Muscle of leg (tissue), 11 donors: ENCODE data around the gene FAM89B. TPM values are rescaled to one million over a fixed set of nuclear protein-coding genes. Genes with fewer than 3 reads are reported as not detected.

Experiments
- DNase-seq: peaks from one replicate; pipeline ENCODE4 v3.0.0; 2013
- H3K27ac ChIP-seq: one replicate; pipeline ENCODE4 v1.5.1; 2013; ENCODE audit warnings: mild to moderate bottlenecking, low read length, control low read depth
- H3K27me3 ChIP-seq: one replicate; pipeline ENCODE4 v1.6.1; 2013; ENCODE audit warnings: low read length; ENCODE audit not compliant: control insufficient read depth, insufficient read depth
- H3K36me3 ChIP-seq: one replicate; pipeline ENCODE4 v1.6.1; 2013; ENCODE audit warnings: low read length; ENCODE audit not compliant: control insufficient read depth, insufficient read depth
- H3K4me1 ChIP-seq: one replicate; pipeline ENCODE4 v1.6.1; 2013; ENCODE audit warnings: low read length; ENCODE audit not compliant: control insufficient read depth, insufficient read depth
- H3K4me3 ChIP-seq: one replicate; pipeline ENCODE4 v1.5.1; 2013; ENCODE audit warnings: low read length, control low read depth
- H3K9me3 ChIP-seq: replicated peaks from 2 replicates; pipeline ENCODE4 v1.6.1; 2013; ENCODE audit warnings: low read depth, low read length; ENCODE audit not compliant: control insufficient read depth
- WGBS: methylation state at CpG from one replicate; pipeline ENCODE4 v1.1.5; 2013; ENCODE audit warnings: missing lambda C conversion rate; ENCODE audit not compliant: insufficient coverage; 5-methylcytosine and 5-hydroxymethylcytosine counted together
- polyA plus RNA-seq, 8 donors: library from polyadenylated mRNA; unstranded; fragments of 120-200 nt; gene quantifications; one replicate each; pipeline versions ENCODE4 v1.2.1 to v1.2.3, GENCODE V29; 2013; ENCODE audit warnings: inconsistent platforms in 1 of 8, low replicate concordance in 1 of 8; ENCODE audit not compliant: insufficient read length in 8 of 8, insufficient read depth in 1 of 8
- total RNA-seq: library from RNA; stranded (reverse); fragments of 120-200 nt; gene quantifications from one replicate; pipeline ENCODE4 v1.2.4, GENCODE V29; 2013

FAM89B gene
- total and polyA plus RNA-seq, 9 donors = 32.5 to 53.2 (median 43.9) TPM

DNA sequence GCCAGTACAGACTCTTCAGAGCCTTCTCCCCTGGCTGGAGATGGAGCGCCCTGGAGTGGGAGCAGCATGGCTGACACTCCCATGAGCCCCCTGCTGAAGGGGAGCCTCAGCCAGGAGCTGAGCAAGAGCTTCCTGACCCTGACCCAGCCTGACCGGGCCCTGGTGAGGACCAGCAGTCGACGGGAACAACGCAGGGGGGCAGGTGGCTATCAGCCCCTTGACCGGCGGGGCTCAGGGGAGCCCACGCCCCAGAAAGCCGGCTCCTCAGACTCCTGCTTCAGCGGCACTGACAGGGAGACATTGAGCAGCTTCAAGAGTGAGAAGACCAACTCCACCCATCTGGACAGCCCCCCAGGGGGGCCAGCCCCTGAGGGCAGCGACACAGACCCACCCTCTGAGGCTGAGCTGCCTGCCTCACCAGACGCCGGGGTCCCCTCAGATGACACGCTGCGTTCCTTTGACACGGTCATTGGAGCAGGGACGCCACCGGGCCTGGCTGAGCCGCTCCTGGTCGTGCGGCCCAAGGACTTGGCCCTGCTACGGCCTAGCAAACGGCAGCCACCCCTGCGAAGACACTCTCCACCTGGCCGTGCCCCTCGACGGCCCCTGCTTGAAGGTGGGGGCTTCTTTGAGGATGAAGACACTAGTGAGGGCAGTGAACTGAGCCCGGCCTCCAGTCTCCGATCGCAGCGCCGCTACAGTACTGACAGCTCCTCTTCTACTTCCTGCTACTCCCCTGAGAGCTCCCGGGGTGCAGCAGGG is 45.8 kb downstream of the FAM89B start:
- Histone ChIP-seq H3K4me1 (peaks cover 19% of the 10 kb centered on the region), H3K27me3 (no peaks in the 10 kb centered on the region), H3K27ac (no peak overlapping the region), H3K9me3 (no peaks in the 10 kb centered on the region), H3K36me3 (peaks cover 62% of the 10 kb centered on the region), H3K4me3 (no peak overlapping the region)
- 88% methylated on average over 28 of the region's 33 CpGs for WGBS
- DNase-seq = no peak

DNA sequence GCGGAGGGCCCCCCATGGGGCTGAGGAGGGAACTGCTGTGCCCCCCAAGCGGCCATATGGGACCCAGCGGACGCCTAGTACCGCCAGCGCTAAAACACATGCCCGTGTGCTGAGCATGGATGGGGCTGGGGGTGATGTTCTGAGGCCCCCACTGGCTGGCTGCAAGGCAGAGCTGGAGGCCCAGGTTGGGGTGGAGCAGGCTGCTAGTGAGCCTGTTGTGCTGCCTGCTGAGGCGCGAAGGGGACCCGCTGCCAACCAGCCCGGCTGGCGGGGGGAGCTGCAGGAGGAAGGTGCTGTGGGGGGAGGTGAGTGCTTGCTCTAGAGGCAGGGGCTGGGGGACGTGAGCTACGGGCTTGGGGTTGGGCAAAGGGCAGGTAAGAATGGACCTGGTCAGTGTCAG is 46.4 kb downstream of the FAM89B start:
- no peaks in the 10 kb centered on the region for H3K9me3 ChIP-seq
- no peaks in the 10 kb centered on the region for H3K27me3 ChIP-seq
- no peak overlapping the region for H3K4me3 ChIP-seq
- 85% methylated on average over 13 of the region's 14 CpGs for WGBS
- DNase-seq = no peak
- H3K4me1 ChIP-seq = peaks cover 14% of the 10 kb centered on the region
- peaks cover 68% of the 10 kb centered on the region for H3K36me3 ChIP-seq
- H3K27ac ChIP-seq = no peak overlapping the region

- 91% methylated on average over 21 of the region's 29 CpGs for WGBS
- Histone ChIP-seq H3K36me3 (peaks cover 74% of the 10 kb centered on the region), H3K4me3 (no peak overlapping the region), H3K27ac (no peak overlapping the region), H3K9me3 (no peaks in the 10 kb centered on the region), H3K27me3 (no peaks in the 10 kb centered on the region), H3K4me1 (peaks cover 12% of the 10 kb centered on the region)
- DNase-seq = no peak
These were observed 47.1 kb downstream of the FAM89B start for GRCh38 chr11:65619281-65619928.

- no peak overlapping the region for H3K27ac ChIP-seq
- peaks cover 86% of the 10 kb centered on the region for H3K36me3 ChIP-seq
- no peaks in the 10 kb centered on the region for H3K27me3 ChIP-seq
- WGBS = 90% methylated on average over 18 of the region's 19 CpGs
- peaks cover 12% of the 10 kb centered on the region for H3K4me1 ChIP-seq
- H3K4me3 ChIP-seq = no peak overlapping the region
- DNase-seq = no peak
- H3K9me3 ChIP-seq = no peaks in the 10 kb centered on the region
These were observed 48.3 kb downstream of the FAM89B start for GRCh38 chr11:65620666-65621065.

DNA sequence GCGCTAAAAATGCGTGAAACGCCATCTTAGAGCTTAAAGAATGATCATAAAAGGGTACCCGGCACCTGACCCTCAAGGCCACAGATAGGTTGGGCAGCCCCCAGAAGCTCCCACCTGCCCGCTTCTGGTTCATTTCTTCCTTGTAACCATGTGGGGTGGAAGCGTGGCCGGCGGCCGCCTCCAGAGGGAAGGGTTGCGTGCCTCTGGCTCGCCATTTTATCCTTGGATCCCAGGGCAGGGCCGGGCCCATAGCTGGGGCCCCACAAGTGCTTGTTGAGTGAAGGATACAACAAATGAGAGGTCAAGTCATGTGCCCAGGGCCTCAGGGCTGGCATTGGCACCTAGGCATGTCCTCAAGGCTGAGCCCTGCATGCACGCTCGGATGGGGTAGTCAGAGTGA is 49.1 kb downstream of the FAM89B start:
- Histone ChIP-seq H3K4me1 (peaks cover 9% of the 10 kb centered on the region), H3K27ac (no peak overlapping the region), H3K36me3 (peaks cover 94% of the 10 kb centered on the region), H3K9me3 (no peaks in the 10 kb centered on the region), H3K4me3 (no peak overlapping the region), H3K27me3 (no peaks in the 10 kb centered on the region)
- DNase-seq = no peak
- WGBS = 90% methylated on average over 13 of the region's 14 CpGs

- Histone ChIP-seq H3K27ac (no peak overlapping the region), H3K27me3 (no peaks in the 10 kb centered on the region), H3K4me1 (peaks cover 4% of the 10 kb centered on the region), H3K9me3 (no peaks in the 10 kb centered on the region), H3K36me3 (peaks cover 96% of the 10 kb centered on the region), H3K4me3 (no peak overlapping the region)
- 91% methylated on average over 16 of the region's 16 CpGs for WGBS
- no peak for DNase-seq
These were observed 49.7 kb downstream of the FAM89B start for GRCh38 chr11:65622011-65622410.

DNA sequence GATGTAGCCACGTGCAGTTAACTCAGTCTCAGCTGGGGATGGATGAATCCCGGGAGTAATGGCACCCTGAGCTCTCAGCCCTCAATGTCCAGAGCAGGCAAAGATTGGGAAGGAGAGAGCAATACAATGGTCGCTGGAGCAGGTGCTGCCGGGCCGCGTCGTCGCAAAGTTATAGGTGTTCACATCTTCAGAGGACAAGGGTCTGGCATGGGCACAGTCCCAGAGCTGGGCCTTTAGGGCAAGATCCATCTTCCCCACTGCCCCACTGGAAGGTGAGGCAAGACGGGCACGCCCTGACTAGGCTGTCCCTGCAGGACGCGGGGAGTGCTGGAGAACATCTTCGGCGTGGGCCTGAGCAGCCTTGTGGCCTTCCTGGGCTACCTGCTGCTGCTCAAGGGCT is 50.8 kb downstream of the FAM89B start:
- Histone ChIP-seq H3K36me3 (peaks cover 96% of the 10 kb centered on the region), H3K4me3 (no peak overlapping the region), H3K9me3 (no peaks in the 10 kb centered on the region), H3K27ac (no peak overlapping the region), H3K4me1 (no peaks in the 10 kb centered on the region), H3K27me3 (no peaks in the 10 kb centered on the region)
- DNase-seq = no peak
- 92% methylated on average over 14 of the region's 14 CpGs for WGBS

Other genes starting within 250 kb of the FAM89B start
- gene DPF2, start 238.7 kb upstream of the FAM89B start, total RNA-seq = 31.0 TPM
- gene DPF2, start 238.7 kb upstream of the FAM89B start, polyA plus RNA-seq = 10 to 100 TPM; 43.9 to 62.4 (median 52.2) TPM
- 0.22 TPM for gene TIGD3, start 217.8 kb upstream of the FAM89B start, total RNA-seq
- under 1 TPM; 0.12 to 0.32 (median 0.20) TPM for gene TIGD3, start 217.8 kb upstream of the FAM89B start, polyA plus RNA-seq
- 5.0 TPM for gene SLC25A45, start 189.9 kb upstream of the FAM89B start, total RNA-seq
- gene SLC25A45, start 189.9 kb upstream of the FAM89B start, polyA plus RNA-seq = 1 to 10 TPM; 4.0 to 8.3 (median 5.3) TPM
- 8.8 TPM for gene FRMD8, start 185.9 kb upstream of the FAM89B start, total RNA-seq
- gene FRMD8, start 185.9 kb upstream of the FAM89B start, polyA plus RNA-seq = 10 to 100 TPM in 6 of 8 donors, 1 to 10 TPM in 2; 8.2 to 12.4 (median 10.3) TPM
- gene NEAT1, start 149.7 kb upstream of the FAM89B start, total RNA-seq = 15.6 TPM
- 100 to 1,000 TPM in 2 of 8 donors, 10 to 100 TPM in 6; 36.3 to 203 (median 72.2) TPM for gene NEAT1, start 149.7 kb upstream of the FAM89B start, polyA plus RNA-seq
- 4,773 TPM for gene MALAT1, start 73.5 kb upstream of the FAM89B start, total RNA-seq
- gene MALAT1, start 73.5 kb upstream of the FAM89B start, polyA plus RNA-seq = 100 to 1,000 TPM; 135 to 278 (median 159) TPM
- gene SCYL1, start 47.5 kb upstream of the FAM89B start, total RNA-seq = 42.9 TPM
- gene SCYL1, start 47.5 kb upstream of the FAM89B start, polyA plus RNA-seq = 10 to 100 TPM; 43.0 to 62.9 (median 51.9) TPM
- 50.2 TPM for gene LTBP3, start 14.2 kb upstream of the FAM89B start, total RNA-seq
- 100 to 1,000 TPM; 115 to 204 (median 159) TPM for gene LTBP3, start 14.2 kb upstream of the FAM89B start, polyA plus RNA-seq
- gene ZNRD2, start 2.1 kb upstream of the FAM89B start, total RNA-seq = 24.4 TPM
- gene ZNRD2, start 2.1 kb upstream of the FAM89B start, polyA plus RNA-seq = 10 to 100 TPM; 50.6 to 63.1 (median 57.5) TPM
- 176 TPM for gene EHBP1L1, start 3.5 kb downstream of the FAM89B start, total RNA-seq
- 100 to 1,000 TPM; 209 to 388 (median 297) TPM for gene EHBP1L1, start 3.5 kb downstream of the FAM89B start, polyA plus RNA-seq
- 0.31 TPM for gene KCNK7, start 23.3 kb downstream of the FAM89B start, total RNA-seq
- gene KCNK7, start 23.3 kb downstream of the FAM89B start, polyA plus RNA-seq = 1 to 10 TPM in 4 of 8 donors, under 1 TPM in 4; 0.39 to 1.9 (median 0.95) TPM
- 19.9 TPM for gene MAP3K11, start 41.7 kb downstream of the FAM89B start, total RNA-seq
- gene MAP3K11, start 41.7 kb downstream of the FAM89B start, polyA plus RNA-seq = 10 to 100 TPM; 26.1 to 37.2 (median 30.5) TPM
- gene PCNX3, start 43.2 kb downstream of the FAM89B start, total RNA-seq = 6.6 TPM
- gene PCNX3, start 43.2 kb downstream of the FAM89B start, polyA plus RNA-seq = 10 to 100 TPM; 15.9 to 24.7 (median 20.8) TPM
- 27.7 TPM for gene SIPA1, start 65.6 kb downstream of the FAM89B start, total RNA-seq
- 10 to 100 TPM; 36.2 to 49.6 (median 40.9) TPM for gene SIPA1, start 65.6 kb downstream of the FAM89B start, polyA plus RNA-seq
- gene RELA, start 90.4 kb downstream of the FAM89B start, total RNA-seq = 18.8 TPM
- 10 to 100 TPM; 38.6 to 54.2 (median 44.5) TPM for gene RELA, start 90.4 kb downstream of the FAM89B start, polyA plus RNA-seq
- 40.4 TPM for gene KAT5, start 139.7 kb downstream of the FAM89B start, total RNA-seq
- gene KAT5, start 139.7 kb downstream of the FAM89B start, polyA plus RNA-seq = 10 to 100 TPM; 31.1 to 45.4 (median 39.7) TPM
- gene RNASEH2C, start 148.3 kb downstream of the FAM89B start, total RNA-seq = 35.1 TPM
- 10 to 100 TPM; 23.3 to 37.8 (median 25.6) TPM for gene RNASEH2C, start 148.3 kb downstream of the FAM89B start, polyA plus RNA-seq
- 1.6 TPM for gene AP5B1, start 208.4 kb downstream of the FAM89B start, total RNA-seq
- gene AP5B1, start 208.4 kb downstream of the FAM89B start, polyA plus RNA-seq = 1 to 10 TPM; 1.6 to 3.4 (median 2.2) TPM
- gene OVOL1, start 214.5 kb downstream of the FAM89B start, total RNA-seq = not detected
- gene OVOL1, start 214.5 kb downstream of the FAM89B start, polyA plus RNA-seq = 1 to 10 TPM in 1 of 8 donors, under 1 TPM in 2, not detected in 5; 0.32 to 1.7 (median 0.41) TPM